HFFc6 (cell line): Measurements from ENCODE around the gene EPB41L5. TPM values are rescaled to one million over a fixed set of nuclear protein-coding genes. Genes with fewer than 3 reads are reported as not detected.
"Not testable (repeated sequence)": the region's sequence is repeated elsewhere in the genome, so short reads cannot be mapped to it uniquely, and the experiment has no call there.

Source experiments
- DNase-seq: peaks from one replicate; pipeline ENCODE4 v3.0.0-alpha.2; 2018
- H3K27ac Mint-ChIP-seq: 2 replicates; pipeline ENCODE4 v1.8.0; 2020; ENCODE audit warnings: mild to moderate bottlenecking, mixed read lengths
- H3K27me3 Mint-ChIP-seq: 2 replicates; pipeline ENCODE4 v1.8.0; 2021; ENCODE audit warnings: mild to moderate bottlenecking, moderate library complexity, mixed read lengths; ENCODE audit not compliant: insufficient read depth
- H3K36me3 Mint-ChIP-seq: 2 replicates; pipeline ENCODE4 v1.8.0; 2021; ENCODE audit warnings: low read depth, mixed read lengths
- H3K4me1 Mint-ChIP-seq: 2 replicates; pipeline ENCODE4 v1.8.0; 2020; ENCODE audit warnings: low read depth, mixed read lengths
- H3K4me3 Mint-ChIP-seq: 2 replicates; pipeline ENCODE4 v1.8.0; 2020; ENCODE audit warnings: mild to moderate bottlenecking, moderate library complexity, mixed read lengths
- H3K9me3 Mint-ChIP-seq: 2 replicates; pipeline ENCODE4 v1.8.0; 2020; ENCODE audit warnings: mild to moderate bottlenecking, mixed read lengths
- total RNA-seq, 6 experiments: library from RNA; stranded (reverse); fragmentation: NEBNext Ultra II Directional; extraction: Animal tissue kit (Norgen Biotek cat#: 25700); gene quantifications; 2 replicates in 1 of 6; 3 replicates in 5 of 6; pipeline ENCODE4 v1.2.3, GENCODE V29; 2021
- TF ChIP-seq, protein P1 (sequence below): fragments of 200-600 bp; sonication (generic); IDR thresholded peaks from 2 replicates; pipeline ENCODE4 v1.5.0; 2021; ENCODE audit warnings: antibody characterized with exemption, mild to moderate bottlenecking

EPB41L5 gene
- total RNA-seq, 6 experiments from 2014 or later: 0.63 to 1.3 (median 0.92) TPM

GRCh38 chr2:120042359-120042758, 29.5 kb downstream of the EPB41L5 start:
- no peaks in the 10 kb centered on the region; the same call in none of the 2 replicates for H3K27me3 Mint-ChIP-seq
- peaks cover 15% of the 10 kb centered on the region for H3K9me3 Mint-ChIP-seq
- TF ChIP-seq, protein P1, sequence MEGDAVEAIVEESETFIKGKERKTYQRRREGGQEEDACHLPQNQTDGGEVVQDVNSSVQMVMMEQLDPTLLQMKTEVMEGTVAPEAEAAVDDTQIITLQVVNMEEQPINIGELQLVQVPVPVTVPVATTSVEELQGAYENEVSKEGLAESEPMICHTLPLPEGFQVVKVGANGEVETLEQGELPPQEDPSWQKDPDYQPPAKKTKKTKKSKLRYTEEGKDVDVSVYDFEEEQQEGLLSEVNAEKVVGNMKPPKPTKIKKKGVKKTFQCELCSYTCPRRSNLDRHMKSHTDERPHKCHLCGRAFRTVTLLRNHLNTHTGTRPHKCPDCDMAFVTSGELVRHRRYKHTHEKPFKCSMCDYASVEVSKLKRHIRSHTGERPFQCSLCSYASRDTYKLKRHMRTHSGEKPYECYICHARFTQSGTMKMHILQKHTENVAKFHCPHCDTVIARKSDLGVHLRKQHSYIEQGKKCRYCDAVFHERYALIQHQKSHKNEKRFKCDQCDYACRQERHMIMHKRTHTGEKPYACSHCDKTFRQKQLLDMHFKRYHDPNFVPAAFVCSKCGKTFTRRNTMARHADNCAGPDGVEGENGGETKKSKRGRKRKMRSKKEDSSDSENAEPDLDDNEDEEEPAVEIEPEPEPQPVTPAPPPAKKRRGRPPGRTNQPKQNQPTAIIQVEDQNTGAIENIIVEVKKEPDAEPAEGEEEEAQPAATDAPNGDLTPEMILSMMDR: no peak
- no peak overlapping the region for H3K27ac Mint-ChIP-seq
- H3K4me1 Mint-ChIP-seq: peaks cover 5% of the 10 kb centered on the region
- H3K36me3 Mint-ChIP-seq: 0 out of 2 replicates have a peak, but pooled peaks cover 5% of the 10 kb centered on the region
- no peak overlapping the region for H3K4me3 Mint-ChIP-seq
- no peak for DNase-seq

DNA sequence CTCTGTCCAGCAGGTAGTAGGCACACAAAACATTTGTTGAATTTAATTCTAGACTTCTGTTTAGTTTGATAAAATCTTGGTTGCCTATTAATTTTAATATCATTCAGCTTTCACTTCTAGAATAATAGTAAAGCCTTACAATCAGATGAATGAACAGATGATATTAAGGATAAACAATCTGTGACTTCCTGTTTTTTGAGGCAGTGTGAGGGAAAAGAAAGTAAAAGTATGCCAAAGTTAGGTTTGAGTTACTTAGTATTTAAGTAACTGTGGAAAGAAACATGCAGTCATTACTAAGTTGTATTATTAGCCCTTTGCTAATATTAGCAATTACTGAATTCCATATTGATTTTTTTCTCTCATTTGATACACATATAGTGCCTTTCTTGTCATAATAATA, 31.5 kb downstream of the EPB41L5 start:
- Mint-ChIP-seq H3K27me3 (peaks cover 2% of the 10 kb centered on the region), H3K27ac (no peak overlapping the region), H3K9me3 (peaks cover 15% of the 10 kb centered on the region), H3K36me3 (0 out of 2 replicates have a peak, but pooled peaks cover 5% of the 10 kb centered on the region), H3K4me1 (no peaks in the 10 kb centered on the region), H3K4me3 (no peak overlapping the region)
- TF ChIP-seq, protein P1: no peak
- no peak for DNase-seq

DNA sequence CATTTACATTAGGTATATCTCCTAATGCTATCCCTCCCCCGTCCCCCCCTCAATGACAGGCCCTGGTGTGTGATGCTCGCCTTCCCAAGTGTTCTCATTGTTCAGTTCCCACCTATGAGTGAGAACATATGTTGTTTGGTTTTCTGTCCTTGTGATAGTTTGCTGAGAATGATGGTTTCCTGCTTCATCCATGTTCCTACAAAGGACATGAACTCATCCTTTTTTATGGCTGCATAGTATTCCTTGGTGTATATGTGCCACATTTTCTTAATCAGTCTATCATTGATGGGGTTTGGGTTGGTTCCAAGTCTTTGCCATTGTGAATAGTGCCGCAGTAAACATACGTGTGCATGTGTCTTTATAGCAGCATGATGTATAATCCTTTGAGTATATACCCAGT, 32.9 kb downstream of the EPB41L5 start:
- DNase-seq, H3K4me3 Mint-ChIP-seq, H3K36me3 Mint-ChIP-seq, H3K27me3 Mint-ChIP-seq, H3K4me1 Mint-ChIP-seq, H3K27ac Mint-ChIP-seq: not testable (repeated sequence)
- H3K9me3 Mint-ChIP-seq: peaks cover 15% of the 10 kb centered on the region

DNA sequence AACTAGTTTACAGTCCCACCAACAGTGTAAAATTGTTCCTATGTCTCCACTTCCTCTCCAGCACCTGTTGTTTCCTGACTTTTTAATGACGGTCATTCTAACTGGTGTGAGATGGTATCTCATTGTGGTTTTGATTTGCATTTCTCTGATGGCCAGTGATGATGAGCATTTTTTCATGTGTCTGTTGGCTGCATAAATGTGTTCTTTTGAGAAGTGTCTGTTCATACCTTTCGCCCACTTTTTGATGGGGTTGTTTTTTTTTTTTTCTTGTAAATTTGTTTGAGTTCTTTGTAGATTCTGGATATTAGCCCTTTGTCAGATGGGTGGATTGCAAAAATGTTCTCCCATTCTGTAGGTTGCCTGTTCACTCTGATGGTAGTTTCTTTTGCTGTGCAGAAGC, 33.4 kb downstream of the EPB41L5 start:
- not testable (repeated sequence) for H3K36me3 Mint-ChIP-seq

GRCh38 chr2:120052597-120052996, 39.7 kb downstream of the EPB41L5 start:
- H3K9me3 Mint-ChIP-seq: no peaks in the 10 kb centered on the region; the same call in 1 of the 2 replicates

More for the DNA sequence above, 33.4 kb downstream of the EPB41L5 start:
- peaks cover 15% of the 10 kb centered on the region for H3K9me3 Mint-ChIP-seq
- H3K27ac Mint-ChIP-seq, H3K4me1 Mint-ChIP-seq, H3K27me3 Mint-ChIP-seq, DNase-seq, H3K4me3 Mint-ChIP-seq: not testable (repeated sequence)

GRCh38 chr2:120053891-120054290, 41.0 kb downstream of the EPB41L5 start:
- no peak overlapping the region for H3K27ac Mint-ChIP-seq
- H3K36me3 Mint-ChIP-seq: no peaks in the 10 kb centered on the region

More at GRCh38 chr2:120052597-120052996, 39.7 kb downstream of the EPB41L5 start:
- H3K4me3 Mint-ChIP-seq: no peak overlapping the region
- H3K4me1 Mint-ChIP-seq: peaks cover 18% of the 10 kb centered on the region
- TF ChIP-seq, protein P1: no peak
- H3K36me3 Mint-ChIP-seq: no peaks in the 10 kb centered on the region
- H3K27me3 Mint-ChIP-seq: peaks cover 4% of the 10 kb centered on the region
- H3K27ac Mint-ChIP-seq: no peak overlapping the region
- DNase-seq: no peak

More at GRCh38 chr2:120053891-120054290, 41.0 kb downstream of the EPB41L5 start:
- no peaks in the 10 kb centered on the region; the same call in 1 of the 2 replicates for H3K9me3 Mint-ChIP-seq
- H3K4me1 Mint-ChIP-seq: peaks cover 18% of the 10 kb centered on the region
- H3K27me3 Mint-ChIP-seq: peaks cover 5% of the 10 kb centered on the region
- DNase-seq: peak; percentile 7
- TF ChIP-seq, protein P1: no peak
- no peak overlapping the region for H3K4me3 Mint-ChIP-seq
